GM10266 (cell line): Measurements from ENCODE around the gene SYNPR.

ENCODE experiments used
- DNase-seq: peaks from one replicate; pipeline ENCODE4 v3.0.0; 2012; ENCODE audit errors: extremely low spot score
- TF ChIP-seq, protein P1 (sequence below): IDR thresholded peaks from 2 replicates; pipeline ENCODE4 v1.5.1; 2012; ENCODE audit warnings: mild to moderate bottlenecking, low read depth; ENCODE audit not compliant: control insufficient read depth, insufficient read depth; ENCODE audit errors: missing control alignments

The SYNPR gene

DNA sequence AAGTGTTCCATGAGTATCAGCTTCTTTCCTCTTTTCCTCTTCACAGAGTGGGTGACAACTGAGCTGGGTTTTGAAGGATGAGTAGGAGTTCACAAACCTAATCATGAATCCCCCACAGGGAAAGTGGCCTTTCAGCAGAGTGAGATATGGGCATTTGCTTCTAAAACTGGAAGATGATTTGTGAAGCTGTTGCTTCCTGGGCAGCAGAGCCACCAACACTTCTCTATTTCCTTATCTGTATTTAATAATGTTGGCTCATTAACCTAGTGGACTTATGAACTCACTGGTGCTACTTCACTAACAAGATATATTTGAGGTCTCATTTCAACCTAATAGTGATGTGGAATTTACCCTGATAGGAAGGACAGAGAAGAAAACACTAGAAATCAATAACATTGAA, 152.8 kb downstream of the SYNPR start:
- TF ChIP-seq, protein P1, sequence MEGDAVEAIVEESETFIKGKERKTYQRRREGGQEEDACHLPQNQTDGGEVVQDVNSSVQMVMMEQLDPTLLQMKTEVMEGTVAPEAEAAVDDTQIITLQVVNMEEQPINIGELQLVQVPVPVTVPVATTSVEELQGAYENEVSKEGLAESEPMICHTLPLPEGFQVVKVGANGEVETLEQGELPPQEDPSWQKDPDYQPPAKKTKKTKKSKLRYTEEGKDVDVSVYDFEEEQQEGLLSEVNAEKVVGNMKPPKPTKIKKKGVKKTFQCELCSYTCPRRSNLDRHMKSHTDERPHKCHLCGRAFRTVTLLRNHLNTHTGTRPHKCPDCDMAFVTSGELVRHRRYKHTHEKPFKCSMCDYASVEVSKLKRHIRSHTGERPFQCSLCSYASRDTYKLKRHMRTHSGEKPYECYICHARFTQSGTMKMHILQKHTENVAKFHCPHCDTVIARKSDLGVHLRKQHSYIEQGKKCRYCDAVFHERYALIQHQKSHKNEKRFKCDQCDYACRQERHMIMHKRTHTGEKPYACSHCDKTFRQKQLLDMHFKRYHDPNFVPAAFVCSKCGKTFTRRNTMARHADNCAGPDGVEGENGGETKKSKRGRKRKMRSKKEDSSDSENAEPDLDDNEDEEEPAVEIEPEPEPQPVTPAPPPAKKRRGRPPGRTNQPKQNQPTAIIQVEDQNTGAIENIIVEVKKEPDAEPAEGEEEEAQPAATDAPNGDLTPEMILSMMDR: no peak
- no peak for DNase-seq

DNA sequence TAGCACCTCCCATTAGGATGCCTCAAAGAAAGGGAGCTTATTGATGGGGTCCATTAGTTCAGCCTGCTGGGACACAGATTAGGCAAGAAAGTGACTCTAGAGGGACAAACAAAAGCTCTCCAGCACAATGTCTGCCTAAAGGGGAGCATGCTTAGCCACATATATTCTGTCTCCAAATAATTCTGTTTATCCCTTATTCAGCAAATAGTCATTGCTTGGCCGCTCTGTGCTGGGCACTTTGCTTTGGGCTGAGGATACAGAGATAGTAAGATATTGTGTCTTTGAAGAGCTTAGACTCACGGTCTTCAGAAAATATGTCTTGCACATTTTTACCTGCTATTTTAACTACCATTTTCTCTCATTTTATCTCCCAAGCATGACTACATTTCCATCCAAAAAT, 159.8 kb downstream of the SYNPR start:
- TF ChIP-seq, protein P1: no peak
- DNase-seq: no peak

DNA sequence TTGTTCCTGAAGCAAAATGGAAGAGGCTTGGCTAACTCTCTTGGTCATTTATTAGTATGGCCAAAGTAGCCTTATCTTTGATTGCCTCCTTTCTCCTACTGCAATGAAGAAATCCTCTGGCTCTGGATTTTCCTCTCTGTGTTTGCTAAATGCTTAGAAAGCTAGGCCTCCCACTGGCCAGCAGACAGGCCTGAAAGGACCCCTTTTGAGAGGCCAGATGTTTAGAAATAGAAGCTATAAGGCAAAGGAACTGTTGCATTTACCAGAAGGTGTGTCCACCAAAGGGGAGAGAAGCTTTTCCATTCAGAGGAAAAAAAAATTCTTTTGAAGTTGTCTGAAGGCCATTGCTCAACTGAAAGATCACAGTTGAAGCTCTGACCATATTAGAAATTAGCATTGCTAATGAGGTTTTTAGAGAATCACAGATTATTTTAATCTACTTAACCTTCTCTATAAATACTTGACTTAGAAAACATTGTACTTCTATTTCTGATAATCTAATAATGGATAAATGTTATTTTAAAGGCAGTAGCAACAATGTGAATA, 160.8 kb downstream of the SYNPR start:
- TF ChIP-seq, protein P1: no peak

DNA sequence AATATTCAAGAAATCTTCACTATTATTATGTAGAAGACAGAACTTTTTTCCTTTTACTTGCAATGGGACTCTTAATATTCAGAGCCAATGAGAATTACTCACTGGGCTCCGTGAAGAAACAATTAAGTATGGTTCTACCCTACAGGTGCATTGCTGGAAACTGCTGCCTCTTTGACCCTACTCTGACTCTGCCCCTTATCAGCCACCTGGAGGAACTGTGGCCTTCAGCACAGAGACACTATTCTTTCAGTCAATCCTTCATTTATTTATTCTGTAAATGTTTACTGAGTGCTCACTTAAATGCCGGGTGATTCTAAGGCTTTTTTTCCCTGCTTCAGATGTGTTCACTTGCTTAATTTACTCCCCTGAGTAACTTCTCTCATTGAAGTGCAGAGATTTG, 163.2 kb downstream of the SYNPR start:
- no peak for DNase-seq
- TF ChIP-seq, protein P1: no peak

More for the DNA sequence above, 160.8 kb downstream of the SYNPR start:
- DNase-seq: no peak

DNA sequence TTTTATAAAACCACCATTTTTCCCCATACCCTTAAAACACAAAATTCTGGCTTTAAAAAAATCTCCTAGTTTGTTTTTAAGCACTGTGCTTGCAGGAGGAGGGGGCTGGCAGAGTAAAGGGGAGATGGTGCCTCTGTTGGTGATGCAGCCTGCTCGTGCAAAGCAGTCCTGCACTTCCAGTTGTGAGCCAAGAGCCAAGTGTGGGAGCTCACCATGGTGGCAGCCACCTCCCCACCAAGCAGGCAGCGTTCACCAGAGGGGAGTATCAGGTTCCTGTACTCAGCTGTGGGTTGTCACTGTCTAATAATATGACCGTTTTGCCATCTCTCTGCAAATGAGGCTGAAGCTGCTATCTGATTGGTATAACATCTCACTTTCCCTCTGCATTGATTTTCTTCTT, 164.8 kb downstream of the SYNPR start:
- TF ChIP-seq, protein P1: no peak
- DNase-seq: no peak

DNA sequence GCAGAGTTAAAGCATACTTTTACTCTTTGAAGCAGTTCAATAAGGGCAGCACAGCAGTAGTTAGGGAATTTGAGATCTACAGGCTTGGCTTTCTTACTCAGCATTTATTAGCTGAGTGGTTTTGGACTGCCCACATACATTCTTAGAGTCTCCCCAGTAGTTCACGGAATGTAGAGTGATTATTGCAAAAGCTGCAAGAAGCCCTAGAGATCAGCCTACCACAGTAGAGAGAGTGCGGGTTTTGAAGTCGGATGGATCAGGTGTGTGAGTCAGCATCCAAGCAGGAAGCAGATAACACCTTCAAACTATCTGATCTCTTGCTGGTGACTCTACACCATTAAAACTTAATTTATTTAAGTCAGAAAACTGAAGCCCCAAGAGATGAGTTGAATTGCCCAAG, 171.9 kb downstream of the SYNPR start:
- TF ChIP-seq, protein P1: no peak
- no peak for DNase-seq

DNA sequence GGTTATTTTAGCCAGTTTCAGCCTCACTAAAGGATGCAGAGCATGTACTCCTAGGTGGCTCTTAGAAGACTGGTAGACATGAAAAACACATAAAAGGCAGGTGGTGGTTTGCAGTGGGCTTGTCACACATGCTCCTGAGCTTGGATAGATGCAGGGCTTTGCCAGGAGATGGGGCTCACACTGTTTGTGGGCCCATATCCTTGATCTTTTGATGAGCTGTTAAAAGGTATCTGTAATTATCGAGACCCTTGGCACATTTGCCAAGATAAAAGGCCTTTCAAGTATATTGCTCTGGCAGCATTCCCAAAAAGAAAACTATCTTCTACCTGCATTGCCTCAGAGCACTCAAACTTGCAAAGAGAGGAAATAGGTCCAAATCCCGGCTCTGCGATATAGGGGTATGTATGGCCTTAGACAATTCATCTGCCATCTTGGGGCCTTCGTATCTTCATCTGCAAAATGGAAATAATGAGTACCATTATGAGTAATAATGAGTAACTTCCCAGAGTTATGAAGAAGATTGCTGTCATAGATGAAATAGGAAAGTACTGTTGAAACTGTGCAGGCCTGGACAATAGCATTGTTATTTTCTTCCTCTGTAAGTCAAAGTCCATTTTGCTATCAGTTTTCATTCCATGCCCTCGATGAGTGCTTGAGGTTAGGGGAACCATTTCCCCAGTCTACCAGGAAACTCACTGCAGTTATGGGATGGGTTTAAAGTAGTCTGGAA, 172.7 kb downstream of the SYNPR start:
- no peak for DNase-seq
- TF ChIP-seq, protein P1: no peak
